Endodermal cell (in vitro differentiated cells): ENCODE measurements around the gene CLEC18A. TPM values are rescaled to one million over a fixed set of nuclear protein-coding genes. Genes with fewer than 3 reads are reported as not detected.
A peak's percentile ranks its signal among the peaks of the same experiment; 100 is the strongest.

Experiments
- DNase-seq: peaks from one replicate; pipeline ENCODE4 v3.0.0-alpha.2; 2017
- H3K27ac ChIP-seq: 2 replicates; pipeline ENCODE4 v1.5.1; 2013; ENCODE audit warnings: mild to moderate bottlenecking, low read depth, low read length, moderate library complexity
- H3K27me3 ChIP-seq: 2 replicates; pipeline ENCODE4 v1.6.1; 2013; ENCODE audit warnings: mild to moderate bottlenecking, low read length, moderate library complexity; ENCODE audit not compliant: insufficient read depth, control insufficient read depth, poor library complexity, severe bottlenecking
- H3K36me3 ChIP-seq: 2 replicates; pipeline ENCODE4 v1.7.0; 2013; ENCODE audit warnings: mild to moderate bottlenecking, low read length, moderate library complexity; ENCODE audit not compliant: control insufficient read depth, insufficient read depth
- H3K4me1 ChIP-seq: one replicate; pipeline ENCODE4 v1.7.0; 2013; ENCODE audit warnings: low read length; ENCODE audit not compliant: control insufficient read depth, insufficient read depth
- H3K4me3 ChIP-seq: 2 replicates; pipeline ENCODE4 v1.5.1; 2013; ENCODE audit warnings: mild to moderate bottlenecking, low read length, moderate library complexity
- H3K9ac ChIP-seq: 2 replicates; pipeline ENCODE4 v1.6.1; 2013; ENCODE audit warnings: mild to moderate bottlenecking, low read length, moderate library complexity; ENCODE audit not compliant: poor library complexity, severe bottlenecking; ENCODE audit errors: extremely low read depth
- H3K9me3 ChIP-seq: 2 replicates; pipeline ENCODE4 v1.6.1; 2013; ENCODE audit warnings: mild to moderate bottlenecking, low read length, moderate library complexity; ENCODE audit not compliant: control insufficient read depth
- H3K27ac Mint-ChIP-seq: 2 replicates; pipeline ENCODE4 v1.8.0; 2020; ENCODE audit warnings: mixed read lengths
- H3K27me3 Mint-ChIP-seq: 2 replicates; pipeline ENCODE4 v1.8.0; 2021; ENCODE audit warnings: mild to moderate bottlenecking, mixed read lengths; ENCODE audit not compliant: insufficient read depth
- H3K36me3 Mint-ChIP-seq: 2 replicates; pipeline ENCODE4 v1.8.0; 2020; ENCODE audit warnings: low read depth, mixed read lengths
- H3K4me1 Mint-ChIP-seq: 2 replicates; pipeline ENCODE4 v1.8.0; 2020; ENCODE audit warnings: mixed read lengths
- H3K4me3 Mint-ChIP-seq: 2 replicates; pipeline ENCODE4 v1.8.0; 2020; ENCODE audit warnings: mild to moderate bottlenecking, moderate library complexity, mixed read lengths
- H3K9me3 Mint-ChIP-seq: 2 replicates; pipeline ENCODE4 v1.8.0; 2020; ENCODE audit warnings: mild to moderate bottlenecking, mixed read lengths
- CTCF ChIP-seq: fragments of 200-600 bp; sonication (generic); conservative IDR thresholded peaks from 2 replicates; pipeline ENCODE4 v1.5.0; 2021; ENCODE audit warnings: antibody characterized with exemption, mild to moderate bottlenecking
- WGBS, 2 experiments: methylation state at CpG; one replicate each; pipeline versions ENCODE4 v1.1.5 to v1.1.7; 2013; ENCODE audit warnings: missing lambda C conversion rate in 2 of 2, mixed read lengths in 1 of 2; ENCODE audit not compliant: insufficient coverage in 1 of 2, insufficient read length in 1 of 2; 5-methylcytosine and 5-hydroxymethylcytosine counted together
- total RNA-seq, 2 donors: library from RNA; stranded (reverse); fragmentation: NEBNext Ultra II Directional in 1 of 2; extraction: Animal tissue kit (Norgen Biotek cat#: 25700) in 1 of 2; gene quantifications; 2 replicates in 1 of 2; 3 replicates in 1 of 2; pipeline ENCODE4 v1.2.1, GENCODE V29; 2021

CLEC18A gene
- total RNA-seq, 2 donors from 2014 or later, result 2.0 to 2.2 TPM

DNA sequence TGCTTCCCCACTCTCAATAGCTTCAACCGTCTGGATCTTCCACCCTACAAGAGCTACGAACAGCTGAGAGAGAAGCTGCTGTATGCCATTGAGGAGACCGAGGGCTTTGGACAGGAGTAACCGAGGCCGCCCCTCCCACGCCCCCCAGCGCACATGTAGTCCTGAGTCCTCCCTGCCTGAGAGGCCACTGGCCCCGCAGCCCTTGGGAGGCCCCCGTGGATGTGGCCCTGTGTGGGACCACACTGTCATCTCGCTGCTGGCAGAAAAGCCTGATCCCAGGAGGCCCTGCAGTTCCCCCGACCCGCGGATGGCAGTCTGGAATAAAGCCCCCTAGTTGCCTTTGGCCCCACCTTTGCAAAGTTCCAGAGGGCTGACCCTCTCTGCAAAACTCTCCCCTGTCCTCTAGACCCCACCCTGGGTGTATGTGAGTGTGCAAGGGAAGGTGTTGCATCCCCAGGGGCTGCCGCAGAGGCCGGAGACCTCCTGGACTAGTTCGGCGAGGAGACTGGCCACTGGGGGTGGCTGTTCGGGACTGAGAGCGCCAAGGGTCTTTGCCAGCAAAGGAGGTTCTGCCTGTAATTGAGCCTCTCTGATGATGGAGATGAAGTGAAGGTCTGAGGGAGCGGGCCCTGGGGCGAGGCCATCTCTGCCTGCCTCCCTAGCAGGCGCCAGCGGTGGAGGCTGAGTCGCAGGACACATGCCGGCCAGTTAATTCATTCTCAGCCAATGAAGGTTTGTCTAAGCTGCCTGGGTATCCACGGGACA is 11.1 kb upstream of the CLEC18A start:
- WGBS, 2 experiments, result 94% methylated on average over 18 to 26 of the region's 26 CpGs

GRCh38 chr16:69940676-69941075 is 10.5 kb upstream of the CLEC18A start:
- H3K27ac Mint-ChIP-seq, result no peak overlapping the region
- H3K9ac ChIP-seq, result no peak overlapping the region
- H3K36me3 Mint-ChIP-seq, result peaks cover 34% of the 10 kb centered on the region

More for the DNA sequence above, 11.1 kb upstream of the CLEC18A start:
- no peak overlapping the region for H3K4me3 ChIP-seq
- H3K27me3 ChIP-seq, result no peaks in the 10 kb centered on the region
- no peak overlapping the region for H3K9ac ChIP-seq
- Mint-ChIP-seq H3K27ac (no peak overlapping the region), H3K36me3 (peaks cover 34% of the 10 kb centered on the region), H3K4me1 (no peaks in the 10 kb centered on the region), H3K4me3 (no peak overlapping the region), H3K9me3 (no peaks in the 10 kb centered on the region), H3K27me3 (no peaks in the 10 kb centered on the region)
- TF ChIP-seq CTCF, result no peak
- no peak overlapping the region for H3K27ac ChIP-seq
- DNase-seq, result no peak
- H3K4me1 ChIP-seq, result no peaks in the 10 kb centered on the region
- no peaks in the 10 kb centered on the region for H3K9me3 ChIP-seq
- peaks cover 21% of the 10 kb centered on the region for H3K36me3 ChIP-seq

More at GRCh38 chr16:69940676-69941075, 10.5 kb upstream of the CLEC18A start:
- Mint-ChIP-seq H3K4me3 (no peak overlapping the region), H3K27me3 (no peaks in the 10 kb centered on the region), H3K9me3 (no peaks in the 10 kb centered on the region), H3K4me1 (no peaks in the 10 kb centered on the region)
- 95 to 96% methylated on average over 13 of the region's 13 CpGs for WGBS, 2 experiments
- H3K9me3 ChIP-seq, result no peaks in the 10 kb centered on the region
- DNase-seq, result no peak
- peaks cover 20% of the 10 kb centered on the region for H3K36me3 ChIP-seq
- no peaks in the 10 kb centered on the region for H3K4me1 ChIP-seq
- no peak for TF ChIP-seq CTCF
- no peaks in the 10 kb centered on the region for H3K27me3 ChIP-seq
- peak overlapping the region; percentile 32 for H3K27ac ChIP-seq
- no peak overlapping the region for H3K4me3 ChIP-seq
